HFF-Myc (cell line): ENCODE data around the gene ZNF75A.
"Not testable (repeated sequence)": the region's sequence is repeated elsewhere in the genome, so short reads cannot be mapped to it uniquely, and the experiment has no call there.

Source experiments
- DNase-seq: peaks from one replicate; pipeline ENCODE4 v3.0.0-alpha.2; 2011; ENCODE audit warnings: low read depth; ENCODE audit errors: extremely low read depth
- H3K4me3 ChIP-seq: replicated peaks from 2 replicates; pipeline ENCODE4 v1.5.1; 2011; ENCODE audit warnings: low read depth, mild to moderate bottlenecking, control low read depth, low read length
- CTCF ChIP-seq: IDR thresholded peaks from 2 replicates; pipeline ENCODE4 v1.5.1; 2012; ENCODE audit warnings: mild to moderate bottlenecking, low read depth, low read length, control low read depth; ENCODE audit errors: missing control alignments

The ZNF75A gene

DNA sequence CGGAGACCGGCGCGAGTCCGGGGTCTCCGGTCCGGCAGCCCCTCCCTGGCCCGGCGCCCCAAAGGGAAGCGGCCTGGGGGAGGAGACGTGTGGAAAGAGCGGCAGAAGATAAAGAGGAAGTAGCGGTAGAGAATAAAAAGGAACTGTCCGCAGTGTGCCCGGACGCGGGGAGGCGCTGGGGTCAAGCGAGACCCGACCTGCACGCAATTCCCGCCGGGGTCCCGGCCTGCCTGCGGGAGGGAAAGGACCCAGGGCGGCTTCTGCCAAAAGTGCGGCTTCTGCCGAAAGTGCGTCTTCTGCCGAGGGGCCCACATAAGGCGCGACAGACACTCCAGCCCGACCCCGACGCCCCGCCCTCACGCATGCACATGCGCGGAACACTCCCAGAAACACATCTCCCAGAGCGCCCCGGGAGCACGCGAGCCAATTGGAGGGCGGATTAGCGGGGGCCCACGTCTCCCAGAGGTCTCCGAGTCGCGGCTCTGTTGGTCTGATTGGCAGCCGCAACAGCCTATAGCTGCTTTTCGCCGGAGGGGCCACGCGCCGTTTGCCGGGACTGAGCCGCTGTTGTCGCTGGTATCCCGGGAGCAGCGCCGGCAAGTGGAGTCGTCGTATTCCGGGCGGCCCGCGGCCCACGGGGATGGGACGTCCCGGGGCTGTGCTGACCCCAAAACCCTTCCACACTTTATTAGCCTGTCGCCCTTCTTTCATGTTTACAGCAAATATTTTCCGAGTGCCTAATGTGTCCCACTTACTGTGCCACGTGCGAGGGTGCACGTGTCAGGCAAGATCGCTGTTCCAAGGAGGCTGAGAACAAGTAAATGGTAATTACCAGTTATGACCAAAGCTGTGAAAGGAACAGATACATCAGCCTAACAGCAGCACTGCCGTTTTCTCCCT, 40.9 kb upstream of the ZNF75A start:
- peak overlapping the region; percentile 59 for H3K4me3 ChIP-seq
- peak; percentile 88 for DNase-seq
- peak; percentile 5 for TF ChIP-seq CTCF

- DNase-seq: peak; percentile 64
- no peak overlapping the region for H3K4me3 ChIP-seq
- peak; percentile 73 for TF ChIP-seq CTCF
Measured at GRCh38 chr16:3266873-3267537, 38.3 kb upstream of the ZNF75A start.

- no peak for TF ChIP-seq CTCF
- DNase-seq: no peak
- H3K4me3 ChIP-seq: no peak overlapping the region
Measured at GRCh38 chr16:3268294-3268693, 37.0 kb upstream of the ZNF75A start.

GRCh38 chr16:3270718-3271117, 34.6 kb upstream of the ZNF75A start:
- not testable (repeated sequence) for DNase-seq, H3K4me3 ChIP-seq

- DNase-seq, H3K4me3 ChIP-seq: not testable (repeated sequence)
Measured at GRCh38 chr16:3271281-3271680, 34.0 kb upstream of the ZNF75A start.

- H3K4me3 ChIP-seq: no peak overlapping the region
- no peak for TF ChIP-seq CTCF
- no peak for DNase-seq
Measured at GRCh38 chr16:3274490-3274889, 30.8 kb upstream of the ZNF75A start.

DNA sequence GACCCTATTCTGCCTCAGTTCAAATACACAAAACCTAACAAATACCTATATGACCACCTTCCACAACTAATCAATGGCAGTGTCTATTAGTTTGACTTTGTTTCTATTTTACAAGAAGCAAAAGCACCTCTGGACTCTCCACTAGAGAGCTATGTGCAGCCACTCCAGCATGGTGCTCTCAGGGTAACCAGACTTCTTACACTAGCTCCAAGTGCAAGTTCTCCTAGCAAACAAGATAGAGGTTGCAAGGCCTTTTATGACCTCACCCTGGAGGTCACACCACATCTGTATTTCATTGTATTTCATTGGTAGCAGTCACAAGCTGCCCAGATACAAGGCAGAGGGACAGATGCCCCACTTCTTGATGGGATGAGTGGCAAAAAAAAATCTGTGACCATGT, 30.4 kb upstream of the ZNF75A start:
- H3K4me3 ChIP-seq: no peak overlapping the region
- TF ChIP-seq CTCF: no peak
- no peak for DNase-seq
